ENCODE results near the gene PRRG2. TPM values are rescaled to one million over a fixed set of nuclear protein-coding genes. Genes with fewer than 3 reads are reported as not detected.
"Not testable (repeated sequence)": the region's sequence is repeated elsewhere in the genome, so short reads cannot be mapped to it uniquely, and the experiment has no call there.

PRRG2 gene
- total and polyA plus RNA-seq, 2 experiments from 2014 or later, result 2.0 to 3.8 TPM

DNA sequence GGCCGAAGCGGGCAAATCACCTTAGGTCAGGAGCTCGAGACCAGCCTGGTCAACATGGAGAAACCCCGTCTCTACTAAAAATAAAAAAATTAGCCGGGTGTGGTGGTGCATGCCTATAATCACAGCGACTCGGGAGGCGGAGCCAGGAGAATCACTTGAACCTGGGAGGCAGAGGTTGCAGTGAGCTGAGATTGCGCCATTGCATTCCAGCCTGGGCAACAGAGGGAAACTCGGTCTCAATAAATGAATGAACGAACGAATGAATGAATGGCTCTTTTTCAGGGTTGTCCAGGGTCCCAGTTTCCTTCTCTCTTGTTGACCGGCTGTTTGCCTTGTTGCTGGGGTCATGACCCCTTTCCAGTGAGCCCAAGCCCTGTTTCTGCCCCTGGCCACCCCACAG, 36.7 kb downstream of the PRRG2 start:
- H3K4me3 ChIP-seq; DNase-seq (ENCODE audit: low spot score); H3K4me1 Mint-ChIP-seq; H3K4me3 Mint-ChIP-seq; H3K4me2 ChIP-seq; ATAC-seq; H3K9me2 ChIP-seq (ENCODE audit: insufficient read depth); H3K27me3 ChIP-seq (ENCODE audit: insufficient read depth); H3K4me1 ChIP-seq (ENCODE audit: insufficient read depth); H2AFZ ChIP-seq; H3K27ac ChIP-seq (ENCODE audit: low read depth); H3K9me3 Mint-ChIP-seq: not testable (repeated sequence)
- H3K36me3 Mint-ChIP-seq (ENCODE audit: low read depth), result peaks cover 83% of the 10 kb centered on the region
- H3K27ac Mint-ChIP-seq, result peak overlapping the region; percentile 67; the same call in 1 of the 2 replicates
- Histone ChIP-seq H3K36me3 (ENCODE audit: insufficient read depth) (peaks cover 22% of the 10 kb centered on the region), H4K20me1 (replicated peaks; ENCODE audit: insufficient read depth) (peaks cover 49% of the 10 kb centered on the region), H3F3A (replicated peaks; ENCODE audit: low read depth) (peaks cover 17% of the 10 kb centered on the region), H3K79me2 (replicated peaks; ENCODE audit: insufficient read depth) (peaks cover 23% of the 10 kb centered on the region)
- peaks cover 16% of the 10 kb centered on the region for H3K27me3 Mint-ChIP-seq (ENCODE audit: insufficient read depth, low read depth, poor library complexity)

DNA sequence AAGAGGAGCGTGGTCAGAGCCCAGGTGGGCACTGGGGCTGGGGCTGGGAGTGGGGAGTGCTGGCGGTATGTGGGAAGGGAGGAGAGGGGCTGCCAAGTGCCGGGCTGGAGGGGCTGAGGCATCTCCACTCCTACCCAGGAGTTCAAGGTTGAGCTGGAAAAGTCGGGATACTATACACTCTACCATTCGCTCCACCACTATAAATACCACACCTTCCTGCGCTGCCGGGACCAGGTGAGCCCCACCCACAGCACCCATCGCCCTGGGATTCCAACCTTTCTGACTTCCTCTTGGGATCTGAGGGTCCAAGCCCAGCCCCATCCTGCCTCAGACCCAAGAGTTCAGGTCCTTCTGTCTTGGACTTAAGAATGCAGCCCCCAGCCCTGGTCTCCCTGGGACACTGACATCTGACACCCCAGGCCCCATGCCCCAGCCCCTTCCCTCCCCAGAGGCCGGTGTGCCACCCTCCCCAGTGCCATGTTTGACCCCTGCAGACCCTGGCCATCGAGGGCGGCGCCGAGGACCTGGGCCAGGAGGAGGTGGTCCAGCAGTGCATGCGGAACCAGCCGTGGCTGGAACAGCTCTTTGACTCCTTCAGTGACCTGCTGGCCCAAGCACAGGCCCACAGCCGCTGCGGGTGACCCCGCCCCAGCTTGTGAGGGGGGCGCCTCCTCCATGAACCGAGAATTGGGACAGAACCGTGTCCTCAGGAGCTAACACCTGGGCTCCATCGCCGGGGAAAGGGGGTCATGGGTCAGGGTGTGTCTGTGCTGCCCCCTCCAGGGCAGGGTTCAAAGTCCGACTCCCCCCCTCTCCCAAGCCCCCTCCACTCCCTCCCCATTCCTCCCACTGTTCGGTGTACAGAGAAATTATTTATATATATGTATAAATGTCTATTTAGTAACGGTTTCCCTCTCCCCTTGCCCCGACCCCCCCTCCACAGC, 44.1 kb downstream of the PRRG2 start:
- Mint-ChIP-seq H3K27ac (no peak overlapping the region), H3K27me3 (ENCODE audit: insufficient read depth, low read depth, poor library complexity) (peaks cover 18% of the 10 kb centered on the region), H3K36me3 (ENCODE audit: low read depth) (peaks cover 55% of the 10 kb centered on the region), H3K4me1 (no peaks in the 10 kb centered on the region; the same call in 2 of the 3 replicates), H3K9me3 (no peaks in the 10 kb centered on the region), H3K4me3 (no peak overlapping the region)
- peaks cover 6% of the 10 kb centered on the region for H3K79me2 ChIP-seq (replicated peaks; ENCODE audit: insufficient read depth)
- no peak overlapping the region for H3K27ac ChIP-seq (ENCODE audit: low read depth)
- no peak overlapping the region for H3K4me3 ChIP-seq
- H4K20me1 ChIP-seq (replicated peaks; ENCODE audit: insufficient read depth), result peaks cover 18% of the 10 kb centered on the region
- TF ChIP-seq CREB1 (CRISPR knock-in tag; IDR thresholded peaks at IDR 0.05; ENCODE audit: low read depth), result no peak
- TF ChIP-seq, protein P1, sequence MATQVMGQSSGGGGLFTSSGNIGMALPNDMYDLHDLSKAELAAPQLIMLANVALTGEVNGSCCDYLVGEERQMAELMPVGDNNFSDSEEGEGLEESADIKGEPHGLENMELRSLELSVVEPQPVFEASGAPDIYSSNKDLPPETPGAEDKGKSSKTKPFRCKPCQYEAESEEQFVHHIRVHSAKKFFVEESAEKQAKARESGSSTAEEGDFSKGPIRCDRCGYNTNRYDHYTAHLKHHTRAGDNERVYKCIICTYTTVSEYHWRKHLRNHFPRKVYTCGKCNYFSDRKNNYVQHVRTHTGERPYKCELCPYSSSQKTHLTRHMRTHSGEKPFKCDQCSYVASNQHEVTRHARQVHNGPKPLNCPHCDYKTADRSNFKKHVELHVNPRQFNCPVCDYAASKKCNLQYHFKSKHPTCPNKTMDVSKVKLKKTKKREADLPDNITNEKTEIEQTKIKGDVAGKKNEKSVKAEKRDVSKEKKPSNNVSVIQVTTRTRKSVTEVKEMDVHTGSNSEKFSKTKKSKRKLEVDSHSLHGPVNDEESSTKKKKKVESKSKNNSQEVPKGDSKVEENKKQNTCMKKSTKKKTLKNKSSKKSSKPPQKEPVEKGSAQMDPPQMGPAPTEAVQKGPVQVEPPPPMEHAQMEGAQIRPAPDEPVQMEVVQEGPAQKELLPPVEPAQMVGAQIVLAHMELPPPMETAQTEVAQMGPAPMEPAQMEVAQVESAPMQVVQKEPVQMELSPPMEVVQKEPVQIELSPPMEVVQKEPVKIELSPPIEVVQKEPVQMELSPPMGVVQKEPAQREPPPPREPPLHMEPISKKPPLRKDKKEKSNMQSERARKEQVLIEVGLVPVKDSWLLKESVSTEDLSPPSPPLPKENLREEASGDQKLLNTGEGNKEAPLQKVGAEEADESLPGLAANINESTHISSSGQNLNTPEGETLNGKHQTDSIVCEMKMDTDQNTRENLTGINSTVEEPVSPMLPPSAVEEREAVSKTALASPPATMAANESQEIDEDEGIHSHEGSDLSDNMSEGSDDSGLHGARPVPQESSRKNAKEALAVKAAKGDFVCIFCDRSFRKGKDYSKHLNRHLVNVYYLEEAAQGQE (IDR thresholded peaks at IDR 0.05; ENCODE audit: unreplicated experiment), result no peak
- TF ChIP-seq EZH2 (IDR thresholded peaks at IDR 0.05; ENCODE audit: low read depth, unreplicated experiment), result no peak
- no peak for TF ChIP-seq JUNB (IDR thresholded peaks at IDR 0.05; ENCODE audit: unreplicated experiment)
- TF ChIP-seq, protein P2, sequence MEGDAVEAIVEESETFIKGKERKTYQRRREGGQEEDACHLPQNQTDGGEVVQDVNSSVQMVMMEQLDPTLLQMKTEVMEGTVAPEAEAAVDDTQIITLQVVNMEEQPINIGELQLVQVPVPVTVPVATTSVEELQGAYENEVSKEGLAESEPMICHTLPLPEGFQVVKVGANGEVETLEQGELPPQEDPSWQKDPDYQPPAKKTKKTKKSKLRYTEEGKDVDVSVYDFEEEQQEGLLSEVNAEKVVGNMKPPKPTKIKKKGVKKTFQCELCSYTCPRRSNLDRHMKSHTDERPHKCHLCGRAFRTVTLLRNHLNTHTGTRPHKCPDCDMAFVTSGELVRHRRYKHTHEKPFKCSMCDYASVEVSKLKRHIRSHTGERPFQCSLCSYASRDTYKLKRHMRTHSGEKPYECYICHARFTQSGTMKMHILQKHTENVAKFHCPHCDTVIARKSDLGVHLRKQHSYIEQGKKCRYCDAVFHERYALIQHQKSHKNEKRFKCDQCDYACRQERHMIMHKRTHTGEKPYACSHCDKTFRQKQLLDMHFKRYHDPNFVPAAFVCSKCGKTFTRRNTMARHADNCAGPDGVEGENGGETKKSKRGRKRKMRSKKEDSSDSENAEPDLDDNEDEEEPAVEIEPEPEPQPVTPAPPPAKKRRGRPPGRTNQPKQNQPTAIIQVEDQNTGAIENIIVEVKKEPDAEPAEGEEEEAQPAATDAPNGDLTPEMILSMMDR (conservative IDR thresholded peaks at IDR 0.05; ENCODE audit: low read depth in 2 of 2), result peak in 1 of 2 experiments; percentile 10; a peak in 1 of 4 replicates
- TF ChIP-seq, protein P3, sequence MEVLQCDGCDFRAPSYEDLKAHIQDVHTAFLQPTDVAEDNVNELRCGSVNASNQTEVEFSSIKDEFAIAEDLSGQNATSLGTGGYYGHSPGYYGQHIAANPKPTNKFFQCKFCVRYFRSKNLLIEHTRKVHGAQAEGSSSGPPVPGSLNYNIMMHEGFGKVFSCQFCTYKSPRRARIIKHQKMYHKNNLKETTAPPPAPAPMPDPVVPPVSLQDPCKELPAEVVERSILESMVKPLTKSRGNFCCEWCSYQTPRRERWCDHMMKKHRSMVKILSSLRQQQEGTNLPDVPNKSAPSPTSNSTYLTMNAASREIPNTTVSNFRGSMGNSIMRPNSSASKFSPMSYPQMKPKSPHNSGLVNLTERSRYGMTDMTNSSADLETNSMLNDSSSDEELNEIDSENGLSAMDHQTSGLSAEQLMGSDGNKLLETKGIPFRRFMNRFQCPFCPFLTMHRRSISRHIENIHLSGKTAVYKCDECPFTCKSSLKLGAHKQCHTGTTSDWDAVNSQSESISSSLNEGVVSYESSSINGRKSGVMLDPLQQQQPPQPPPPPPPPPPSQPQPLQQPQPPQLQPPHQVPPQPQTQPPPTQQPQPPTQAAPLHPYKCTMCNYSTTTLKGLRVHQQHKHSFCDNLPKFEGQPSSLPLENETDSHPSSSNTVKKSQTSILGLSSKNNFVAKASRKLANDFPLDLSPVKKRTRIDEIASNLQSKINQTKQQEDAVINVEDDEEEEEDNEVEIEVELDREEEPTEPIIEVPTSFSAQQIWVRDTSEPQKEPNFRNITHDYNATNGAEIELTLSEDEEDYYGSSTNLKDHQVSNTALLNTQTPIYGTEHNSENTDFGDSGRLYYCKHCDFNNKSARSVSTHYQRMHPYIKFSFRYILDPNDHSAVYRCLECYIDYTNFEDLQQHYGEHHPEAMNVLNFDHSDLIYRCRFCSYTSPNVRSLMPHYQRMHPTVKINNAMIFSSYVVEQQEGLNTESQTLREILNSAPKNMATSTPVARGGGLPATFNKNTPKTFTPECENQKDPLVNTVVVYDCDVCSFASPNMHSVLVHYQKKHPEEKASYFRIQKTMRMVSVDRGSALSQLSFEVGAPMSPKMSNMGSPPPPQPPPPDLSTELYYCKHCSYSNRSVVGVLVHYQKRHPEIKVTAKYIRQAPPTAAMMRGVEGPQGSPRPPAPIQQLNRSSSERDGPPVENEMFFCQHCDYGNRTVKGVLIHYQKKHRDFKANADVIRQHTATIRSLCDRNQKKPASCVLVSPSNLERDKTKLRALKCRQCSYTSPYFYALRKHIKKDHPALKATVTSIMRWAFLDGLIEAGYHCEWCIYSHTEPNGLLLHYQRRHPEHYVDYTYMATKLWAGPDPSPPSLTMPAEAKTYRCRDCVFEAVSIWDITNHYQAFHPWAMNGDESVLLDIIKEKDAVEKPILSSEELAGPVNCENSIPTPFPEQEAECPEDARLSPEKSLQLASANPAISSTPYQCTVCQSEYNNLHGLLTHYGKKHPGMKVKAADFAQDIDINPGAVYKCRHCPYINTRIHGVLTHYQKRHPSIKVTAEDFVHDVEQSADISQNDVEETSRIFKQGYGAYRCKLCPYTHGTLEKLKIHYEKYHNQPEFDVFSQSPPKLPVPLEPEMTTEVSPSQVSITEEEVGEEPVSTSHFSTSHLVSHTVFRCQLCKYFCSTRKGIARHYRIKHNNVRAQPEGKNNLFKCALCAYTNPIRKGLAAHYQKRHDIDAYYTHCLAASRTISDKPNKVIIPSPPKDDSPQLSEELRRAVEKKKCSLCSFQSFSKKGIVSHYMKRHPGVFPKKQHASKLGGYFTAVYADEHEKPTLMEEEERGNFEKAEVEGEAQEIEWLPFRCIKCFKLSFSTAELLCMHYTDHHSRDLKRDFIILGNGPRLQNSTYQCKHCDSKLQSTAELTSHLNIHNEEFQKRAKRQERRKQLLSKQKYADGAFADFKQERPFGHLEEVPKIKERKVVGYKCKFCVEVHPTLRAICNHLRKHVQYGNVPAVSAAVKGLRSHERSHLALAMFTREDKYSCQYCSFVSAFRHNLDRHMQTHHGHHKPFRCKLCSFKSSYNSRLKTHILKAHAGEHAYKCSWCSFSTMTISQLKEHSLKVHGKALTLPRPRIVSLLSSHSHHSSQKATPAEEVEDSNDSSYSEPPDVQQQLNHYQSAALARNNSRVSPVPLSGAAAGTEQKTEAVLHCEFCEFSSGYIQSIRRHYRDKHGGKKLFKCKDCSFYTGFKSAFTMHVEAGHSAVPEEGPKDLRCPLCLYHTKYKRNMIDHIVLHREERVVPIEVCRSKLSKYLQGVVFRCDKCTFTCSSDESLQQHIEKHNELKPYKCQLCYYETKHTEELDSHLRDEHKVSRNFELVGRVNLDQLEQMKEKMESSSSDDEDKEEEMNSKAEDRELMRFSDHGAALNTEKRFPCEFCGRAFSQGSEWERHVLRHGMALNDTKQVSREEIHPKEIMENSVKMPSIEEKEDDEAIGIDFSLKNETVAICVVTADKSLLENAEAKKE (CRISPR knock-in tag; IDR thresholded peaks at IDR 0.05), result no peak
- peaks cover 8% of the 10 kb centered on the region; the same call in 1 of the 2 replicates for H3K36me3 ChIP-seq (ENCODE audit: insufficient read depth)
- H3K9me2 ChIP-seq (ENCODE audit: insufficient read depth), result no peaks in the 10 kb centered on the region
- no peaks in the 10 kb centered on the region for H3K4me1 ChIP-seq (ENCODE audit: insufficient read depth)
- peaks cover 25% of the 10 kb centered on the region for H3F3A ChIP-seq (replicated peaks; ENCODE audit: low read depth)
- no peak for DNase-seq (ENCODE audit: low spot score)
- H3K4me2 ChIP-seq, result no peak overlapping the region
- peak; percentile 31 for ATAC-seq
- H2AFZ ChIP-seq, result no peak overlapping the region
- H3K27me3 ChIP-seq (ENCODE audit: insufficient read depth), result no peaks in the 10 kb centered on the region
